Measurements from ENCODE around the gene BCS1L. TPM values are rescaled to one million over a fixed set of nuclear protein-coding genes. Genes with fewer than 3 reads are reported as not detected.
"Not testable (repeated sequence)": the region's sequence is repeated elsewhere in the genome, so short reads cannot be mapped to it uniquely, and the experiment has no call there.

The BCS1L gene
- total and polyA plus RNA-seq, 4 donors = 12.5 to 111 (median 26.9) TPM

DNA sequence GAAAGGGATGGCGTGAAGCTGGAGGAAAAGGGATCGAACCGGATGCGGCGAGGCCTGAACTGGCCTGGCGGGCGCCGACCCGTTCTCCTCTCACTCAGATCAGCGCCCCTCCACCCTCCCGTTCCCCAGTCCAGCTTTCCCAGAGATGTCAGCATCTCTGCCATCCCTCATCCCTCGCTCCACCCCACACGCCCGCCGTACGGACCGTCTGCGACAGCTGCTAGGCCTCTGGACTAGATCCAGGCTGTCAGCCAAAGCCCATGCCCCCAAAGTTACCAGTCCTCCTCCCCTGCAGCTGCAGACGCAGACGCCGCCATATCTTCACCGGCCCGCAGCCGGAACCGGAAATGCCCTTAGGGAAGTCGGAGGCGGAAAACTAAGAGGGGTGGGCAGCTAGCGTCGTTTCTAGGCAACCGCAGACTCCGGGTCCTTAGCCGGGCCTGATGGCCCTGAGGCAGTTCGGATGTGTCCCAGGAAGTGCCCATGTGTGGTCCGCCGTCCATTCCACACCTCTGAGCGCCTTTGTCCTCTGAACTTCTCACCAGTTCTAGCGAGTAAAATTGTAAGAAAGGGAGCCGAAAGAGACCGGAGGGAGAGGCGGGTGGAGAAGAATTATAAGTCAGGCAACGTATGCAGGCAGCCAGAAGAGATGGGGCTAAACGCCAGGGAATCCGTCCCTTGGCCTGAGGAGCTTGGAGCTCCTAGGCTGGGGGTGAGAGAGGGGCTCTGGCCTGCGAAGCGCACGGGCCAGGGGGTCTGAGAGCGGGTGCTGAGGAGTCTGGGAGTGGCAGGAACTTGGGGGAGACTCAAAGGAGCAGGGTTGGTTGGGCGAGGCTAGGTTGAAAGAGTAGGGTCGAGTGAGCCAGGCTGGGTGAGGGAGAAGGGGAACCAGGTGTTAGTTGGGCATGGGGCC lies 12.4 kb downstream of the BCS1L start, which contains the start of the genes RNF25 and STK36:
RNF25 (minus strand) TSS at position 349 of the 913 bp plus-strand sequence; CDS start at position 317, 32 bp downstream.
STK36 (plus strand) TSS at position 433 of the 913 bp plus-strand sequence. CDS start 744 bp downstream, outside the sequence.
- H3K27ac ChIP-seq (ENCODE audit: low read depth in 1 of 2, low read length in 2 of 2) = peak within 1 kb of the TSS in 1 of 2 donors; percentile 58
- H3K4me3 ChIP-seq (ENCODE audit: low read length in 2 of 2) = peak within 1 kb of the TSS; percentile 38 to 83
- H3K36me3 ChIP-seq (ENCODE audit: control insufficient read depth in 1 of 2, insufficient read depth in 2 of 2, low read length in 1 of 2) = peaks cover 0 to 6% of the 10 kb centered on the region in 2 donors
- no peaks in the 10 kb centered on the region for H3K27me3 ChIP-seq (ENCODE audit: control insufficient read depth in 1 of 2, insufficient read depth in 2 of 2, low read length in 1 of 2)
- H3K9me3 ChIP-seq (ENCODE audit: control insufficient read depth, low read length) = no peaks in the 10 kb centered on the region
- 0 to 1% methylated on average over 49 of the region's 49 CpGs for WGBS, 2 donors
- peak; percentile 90 to 94 for DNase-seq
- intact Hi-C loops (cut with DNase I) = no loop called here
- ATAC-seq (ENCODE audit: low FRiP score) = peak; percentile 95
- no peaks in the 10 kb centered on the region for H3K4me1 ChIP-seq (ENCODE audit: control insufficient read depth in 1 of 2, insufficient read depth in 2 of 2, low read length in 2 of 2)

DNA sequence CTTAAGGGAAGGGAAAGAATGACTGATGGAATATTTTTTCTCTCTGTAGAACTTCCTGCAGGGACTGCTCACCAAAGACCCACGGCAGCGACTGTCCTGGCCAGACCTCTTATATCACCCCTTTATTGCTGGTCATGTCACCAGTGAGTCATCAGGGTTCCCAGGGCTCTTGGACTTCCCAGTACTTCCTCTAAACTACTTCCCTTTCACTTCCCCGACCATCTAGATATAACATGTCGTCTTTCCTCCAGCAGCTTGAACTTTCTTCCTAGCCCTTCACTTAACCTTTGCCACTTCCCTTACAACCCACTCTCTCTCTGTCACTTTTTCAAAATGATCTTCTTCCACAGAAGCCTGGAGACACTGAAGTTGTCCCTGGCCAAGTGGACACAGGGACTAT lies 19.6 kb downstream of the BCS1L start:
- H3K4me1 ChIP-seq (ENCODE audit: control insufficient read depth in 1 of 2, insufficient read depth in 2 of 2, low read length in 2 of 2) = no peaks in the 10 kb centered on the region

DNA sequence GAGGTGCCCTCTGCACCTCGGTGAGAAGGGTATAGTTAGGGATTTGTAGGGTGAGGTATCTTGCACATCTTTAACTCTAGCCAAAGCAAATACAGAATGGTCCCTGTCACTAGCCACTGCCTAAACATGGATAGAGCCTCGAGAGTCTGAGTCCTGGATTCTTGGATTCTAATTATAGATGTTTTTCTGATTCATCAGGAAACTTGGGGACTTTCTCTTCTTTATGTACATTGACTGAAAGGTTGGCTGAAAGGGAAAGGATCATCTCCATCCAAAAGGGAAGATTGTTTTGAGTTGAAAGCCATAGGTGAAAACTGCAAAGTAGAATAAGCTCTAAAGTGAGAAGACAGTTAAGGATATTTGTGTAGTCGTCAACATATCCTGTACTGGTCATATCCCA lies 20.6 kb downstream of the BCS1L start:
- no peaks in the 10 kb centered on the region for H3K9me3 ChIP-seq (ENCODE audit: control insufficient read depth, low read length)
- no peak overlapping the region for H3K4me3 ChIP-seq (ENCODE audit: low read length in 2 of 2)
- H3K27ac ChIP-seq (ENCODE audit: low read depth in 1 of 2, low read length in 2 of 2) = no peak overlapping the region
- WGBS, 2 donors = 68 to 70% methylated on average over 3 of the region's 3 CpGs
- intact Hi-C loops (cut with DNase I) = no loop called here
- no peaks in the 10 kb centered on the region for H3K4me1 ChIP-seq (ENCODE audit: control insufficient read depth in 1 of 2, insufficient read depth in 2 of 2, low read length in 2 of 2)
- H3K27me3 ChIP-seq (ENCODE audit: control insufficient read depth in 1 of 2, insufficient read depth in 2 of 2, low read length in 1 of 2) = no peaks in the 10 kb centered on the region
- DNase-seq (no peak), ATAC-seq (ENCODE audit: low FRiP score) (no peak)
- H3K36me3 ChIP-seq (ENCODE audit: control insufficient read depth in 1 of 2, insufficient read depth in 2 of 2, low read length in 1 of 2) = peaks cover 0 to 5% of the 10 kb centered on the region in 2 donors

More for the DNA sequence above, 19.6 kb downstream of the BCS1L start:
- no peak overlapping the region for H3K27ac ChIP-seq (ENCODE audit: low read depth in 1 of 2, low read length in 2 of 2)
- WGBS, 2 donors = 80 to 86% methylated on average over 4 of the region's 4 CpGs
- no peak overlapping the region for H3K4me3 ChIP-seq (ENCODE audit: low read length in 2 of 2)
- DNase-seq (peak in 1 of 2 donors; percentile 59), ATAC-seq (ENCODE audit: low FRiP score) (no peak)
- no peaks in the 10 kb centered on the region for H3K27me3 ChIP-seq (ENCODE audit: control insufficient read depth in 1 of 2, insufficient read depth in 2 of 2, low read length in 1 of 2)
- H3K36me3 ChIP-seq (ENCODE audit: control insufficient read depth in 1 of 2, insufficient read depth in 2 of 2, low read length in 1 of 2) = peaks cover 0 to 4% of the 10 kb centered on the region in 2 donors
- intact Hi-C loops (cut with DNase I) = no loop called here
- no peaks in the 10 kb centered on the region for H3K9me3 ChIP-seq (ENCODE audit: control insufficient read depth, low read length)

DNA sequence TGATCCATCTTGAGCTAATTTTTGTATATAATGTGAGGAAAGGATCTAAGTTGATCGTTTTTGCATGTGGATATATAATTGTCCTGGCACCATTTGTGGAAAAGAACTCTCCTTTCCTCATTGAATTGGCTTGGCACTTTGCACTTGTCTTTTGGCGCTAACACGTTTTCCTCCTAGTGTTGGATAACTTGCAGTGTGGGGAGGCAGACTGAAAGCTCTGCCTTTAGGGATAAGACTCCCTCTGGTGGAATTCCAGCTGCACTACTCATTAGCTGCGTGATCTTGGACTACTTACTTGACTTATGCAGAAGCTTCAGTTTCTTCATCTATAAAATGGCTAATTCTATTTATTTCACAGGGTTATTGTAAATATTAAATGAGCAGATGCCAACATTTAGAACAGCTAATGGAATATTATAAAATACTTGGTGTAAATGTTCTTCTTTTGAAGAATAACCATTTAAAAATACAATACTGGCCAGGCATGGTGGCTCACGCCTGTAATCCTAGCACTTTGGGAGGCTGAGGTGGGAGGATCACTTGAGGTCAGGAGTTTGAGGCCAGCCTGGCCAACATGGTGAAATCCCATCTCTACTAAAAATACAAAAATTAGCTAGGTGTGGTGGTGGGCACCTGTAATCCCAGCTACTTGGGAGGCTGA lies 28.0 kb downstream of the BCS1L start:
- intact Hi-C loops (cut with DNase I); H3K36me3 ChIP-seq (ENCODE audit: control insufficient read depth in 1 of 2, insufficient read depth in 2 of 2, low read length in 1 of 2): not testable (repeated sequence)

DNA sequence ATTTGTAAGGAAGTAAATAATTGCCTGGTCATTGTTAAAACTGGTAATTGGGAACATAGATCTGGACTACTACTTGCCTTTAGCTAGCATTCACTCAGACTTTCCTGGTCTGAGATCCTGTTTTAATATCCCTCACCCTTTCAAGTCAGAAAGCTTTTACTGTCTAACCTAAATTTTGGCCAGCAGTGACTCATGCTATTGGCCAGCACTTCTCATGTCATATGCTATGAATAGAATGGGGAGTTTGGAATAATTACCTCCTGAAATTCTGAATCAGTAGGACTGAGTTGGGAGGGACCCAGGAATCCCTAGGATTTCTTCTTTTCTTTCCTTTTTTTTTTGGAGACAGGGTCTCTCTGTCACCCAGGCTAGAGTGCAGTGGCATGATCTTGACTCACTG lies 31.8 kb downstream of the BCS1L start:
- H3K4me1 ChIP-seq (ENCODE audit: control insufficient read depth in 1 of 2, insufficient read depth in 2 of 2, low read length in 2 of 2) = no peaks in the 10 kb centered on the region
- peaks cover 0 to 4% of the 10 kb centered on the region in 2 donors for H3K36me3 ChIP-seq (ENCODE audit: control insufficient read depth in 1 of 2, insufficient read depth in 2 of 2, low read length in 1 of 2)
- H3K9me3 ChIP-seq (ENCODE audit: control insufficient read depth, low read length) = no peaks in the 10 kb centered on the region
- DNase-seq = no peak
- peak overlapping the region in 1 of 2 donors; percentile 91 for H3K27ac ChIP-seq (ENCODE audit: low read depth in 1 of 2, low read length in 2 of 2)
- H3K27me3 ChIP-seq (ENCODE audit: control insufficient read depth in 1 of 2, insufficient read depth in 2 of 2, low read length in 1 of 2) = no peaks in the 10 kb centered on the region
- H3K4me3 ChIP-seq (ENCODE audit: low read length in 2 of 2) = no peak overlapping the region
- ATAC-seq (ENCODE audit: low FRiP score) = no peak
- intact Hi-C loops (cut with DNase I) = no loop called here

More for the DNA sequence above, 28.0 kb downstream of the BCS1L start:
- not testable (repeated sequence) for H3K4me1 ChIP-seq (ENCODE audit: control insufficient read depth in 1 of 2, insufficient read depth in 2 of 2, low read length in 2 of 2); H3K9me3 ChIP-seq (ENCODE audit: control insufficient read depth, low read length); H3K4me3 ChIP-seq (ENCODE audit: low read length in 2 of 2); H3K27ac ChIP-seq (ENCODE audit: low read depth in 1 of 2, low read length in 2 of 2); H3K27me3 ChIP-seq (ENCODE audit: control insufficient read depth in 1 of 2, insufficient read depth in 2 of 2, low read length in 1 of 2)
- 18% methylated on average over 5 of the region's 5 CpGs for WGBS, 2 donors
- DNase-seq (peak in 1 of 2 donors; percentile 66), ATAC-seq (ENCODE audit: low FRiP score) (peak; percentile 76)

DNA sequence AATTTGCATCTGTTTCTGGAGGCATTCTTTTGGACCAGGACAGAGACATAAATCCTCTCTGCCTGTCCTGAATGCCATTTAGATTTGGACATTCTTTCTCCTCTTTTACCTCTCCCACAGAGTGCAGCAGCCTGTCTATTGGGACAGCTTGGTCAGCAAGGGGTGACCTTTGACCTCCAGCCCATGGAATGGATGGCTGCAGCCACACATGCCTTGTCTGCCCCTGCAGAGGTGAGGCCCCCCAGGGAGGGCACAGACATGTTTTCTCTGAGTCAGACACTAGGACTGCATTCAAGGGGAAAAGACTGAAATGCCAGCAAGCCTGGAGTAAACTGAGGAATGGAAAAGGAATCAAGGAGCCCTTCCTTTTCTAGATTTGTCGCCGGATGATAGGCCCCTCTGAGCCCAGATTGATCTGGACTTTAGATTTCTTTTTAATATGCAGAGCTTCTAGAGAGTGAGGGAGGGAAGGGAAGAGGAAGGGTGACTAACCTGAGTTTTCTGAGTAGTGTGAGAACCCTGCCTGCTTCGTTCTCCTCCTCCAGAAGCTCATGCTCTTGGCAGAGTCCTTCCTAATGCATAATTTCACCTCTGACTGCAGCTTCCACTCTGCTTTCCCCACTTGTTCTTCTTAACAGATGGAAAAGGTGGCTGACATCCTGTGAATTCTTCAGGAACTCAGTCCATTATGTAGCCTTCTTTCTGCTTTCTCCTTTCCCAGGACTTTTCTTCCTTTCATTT lies 35.1 kb downstream of the BCS1L start:
- no peak overlapping the region for H3K27ac ChIP-seq (ENCODE audit: low read depth in 1 of 2, low read length in 2 of 2)
- H3K4me1 ChIP-seq (ENCODE audit: control insufficient read depth in 1 of 2, insufficient read depth in 2 of 2, low read length in 2 of 2) = no peaks in the 10 kb centered on the region
- no peaks in the 10 kb centered on the region for H3K27me3 ChIP-seq (ENCODE audit: control insufficient read depth in 1 of 2, insufficient read depth in 2 of 2, low read length in 1 of 2)
- H3K4me3 ChIP-seq (ENCODE audit: low read length in 2 of 2) = no peak overlapping the region
- 78 to 83% methylated on average over 3 of the region's 3 CpGs for WGBS, 2 donors
- DNase-seq (no peak), ATAC-seq (ENCODE audit: low FRiP score) (no peak)
- H3K9me3 ChIP-seq (ENCODE audit: control insufficient read depth, low read length) = no peaks in the 10 kb centered on the region
- intact Hi-C loops (cut with DNase I) = no loop called here
- peaks cover 2 to 5% of the 10 kb centered on the region in 2 donors for H3K36me3 ChIP-seq (ENCODE audit: control insufficient read depth in 1 of 2, insufficient read depth in 2 of 2, low read length in 1 of 2)

DNA sequence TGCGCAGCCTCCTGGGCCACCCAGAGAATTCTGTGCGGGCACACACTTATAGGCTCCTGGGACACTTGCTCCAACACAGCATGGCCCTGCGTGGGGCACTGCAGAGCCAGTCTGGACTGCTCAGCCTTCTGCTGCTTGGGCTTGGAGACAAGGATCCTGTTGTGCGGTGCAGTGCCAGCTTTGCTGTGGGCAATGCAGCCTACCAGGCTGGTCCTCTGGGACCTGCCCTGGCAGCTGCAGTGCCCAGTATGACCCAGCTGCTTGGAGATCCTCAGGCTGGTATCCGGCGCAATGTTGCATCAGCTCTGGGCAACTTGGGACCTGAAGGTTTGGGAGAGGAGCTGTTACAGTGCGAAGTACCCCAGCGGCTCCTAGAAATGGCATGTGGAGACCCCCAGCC lies 39.4 kb downstream of the BCS1L start:
- no peaks in the 10 kb centered on the region for H3K4me1 ChIP-seq (ENCODE audit: control insufficient read depth in 1 of 2, insufficient read depth in 2 of 2, low read length in 2 of 2)
- H3K4me3 ChIP-seq (ENCODE audit: low read length in 2 of 2) = no peak overlapping the region
- no peaks in the 10 kb centered on the region for H3K27me3 ChIP-seq (ENCODE audit: control insufficient read depth in 1 of 2, insufficient read depth in 2 of 2, low read length in 1 of 2)
- intact Hi-C loops (cut with DNase I) = no loop called here
- H3K36me3 ChIP-seq (ENCODE audit: control insufficient read depth in 1 of 2, insufficient read depth in 2 of 2, low read length in 1 of 2) = peaks cover 0 to 5% of the 10 kb centered on the region in 2 donors
- DNase-seq (no peak), ATAC-seq (ENCODE audit: low FRiP score) (no peak)
- H3K27ac ChIP-seq (ENCODE audit: low read depth in 1 of 2, low read length in 2 of 2) = no peak overlapping the region
- 93 to 96% methylated on average over 8 of the region's 8 CpGs for WGBS, 2 donors
- H3K9me3 ChIP-seq (ENCODE audit: control insufficient read depth, low read length) = no peaks in the 10 kb centered on the region

DNA sequence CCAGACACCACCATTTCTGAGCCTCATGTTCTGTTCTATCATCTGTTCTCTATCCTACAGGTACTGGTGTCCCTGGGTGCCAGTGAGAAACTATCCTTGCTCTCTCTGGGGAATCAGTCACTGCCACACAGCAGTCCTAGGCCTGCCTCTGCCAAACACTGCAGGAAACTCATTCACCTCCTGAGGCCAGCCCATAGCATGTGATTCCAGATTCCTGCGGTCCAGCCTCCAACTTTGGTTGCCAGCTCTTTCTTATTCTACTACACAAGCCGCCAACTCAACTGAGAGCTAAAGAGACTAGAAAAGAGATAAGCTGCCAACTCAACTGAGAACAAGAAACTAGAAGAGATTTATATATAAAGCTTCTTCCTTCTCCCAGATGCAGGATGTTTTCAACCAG lies 42.3 kb downstream of the BCS1L start:
- no peak for ATAC-seq (ENCODE audit: low FRiP score)
- H3K9me3 ChIP-seq (ENCODE audit: control insufficient read depth, low read length) = no peaks in the 10 kb centered on the region
- intact Hi-C loops (cut with DNase I) = no loop called here
- H3K27me3 ChIP-seq (ENCODE audit: control insufficient read depth in 1 of 2, insufficient read depth in 2 of 2, low read length in 1 of 2) = no peaks in the 10 kb centered on the region
- no peak overlapping the region for H3K4me3 ChIP-seq (ENCODE audit: low read length in 2 of 2)
- no peaks in the 10 kb centered on the region for H3K4me1 ChIP-seq (ENCODE audit: control insufficient read depth in 1 of 2, insufficient read depth in 2 of 2, low read length in 2 of 2)
- DNase-seq = no peak
- no peak overlapping the region for H3K27ac ChIP-seq (ENCODE audit: low read depth in 1 of 2, low read length in 2 of 2)
- 70 to 74% methylated on average over 2 of the region's 2 CpGs for WGBS, 2 donors
- peaks cover 0 to 4% of the 10 kb centered on the region in 2 donors for H3K36me3 ChIP-seq (ENCODE audit: control insufficient read depth in 1 of 2, insufficient read depth in 2 of 2, low read length in 1 of 2)

Measured in aorta (tissue), 5 donors.